ENCODE measurements around the gene GIGYF2.

Gene GIGYF2

DNA sequence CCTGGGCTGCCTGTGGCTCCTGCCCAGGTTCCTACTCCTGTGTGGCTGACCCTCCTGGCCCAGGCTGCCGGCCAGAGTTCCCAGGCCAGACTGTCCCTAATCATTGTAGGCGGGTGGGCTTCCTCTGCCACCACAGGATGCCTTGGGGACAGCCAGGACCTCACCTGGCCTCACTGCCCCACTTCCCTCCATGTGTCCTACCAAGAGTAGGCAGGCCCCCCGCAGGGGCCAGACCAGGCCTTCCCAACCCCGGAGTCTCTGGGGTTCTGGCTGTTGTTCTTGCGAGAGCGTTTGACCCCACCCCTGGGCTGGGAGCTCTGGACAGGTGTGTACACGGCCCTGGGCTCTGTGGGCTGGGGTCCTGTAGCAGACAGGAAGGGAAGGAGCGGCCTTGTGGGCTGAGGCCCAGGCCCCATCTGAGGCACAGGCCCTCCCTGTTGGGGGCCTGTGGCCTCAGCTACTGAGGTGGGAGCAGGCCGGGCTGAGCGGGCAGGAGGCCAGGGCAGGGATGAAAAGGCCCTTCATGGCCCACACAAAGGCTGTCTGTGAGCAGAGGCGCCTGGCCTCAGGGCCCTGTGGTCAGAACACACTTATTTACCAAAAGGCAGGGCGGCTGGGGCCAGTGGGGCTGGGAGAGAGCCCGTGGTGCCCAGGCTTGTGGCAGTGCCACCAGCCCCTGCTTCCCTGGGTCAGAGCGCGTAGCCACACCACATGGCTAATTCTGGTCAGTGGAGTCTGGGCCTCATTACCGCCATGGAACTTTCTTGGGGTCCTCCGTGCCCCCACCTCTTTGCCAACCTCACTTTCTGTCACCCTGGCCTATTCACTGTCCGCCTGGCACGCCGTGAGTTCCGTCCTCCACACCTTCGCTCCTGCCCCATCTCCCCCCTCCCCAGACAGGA lies 175.0 kb downstream of the GIGYF2 start:
- no peak for DNase-seq (ENCODE audit: low spot score)
- ChIA-PET CTCF (interaction anchor here (0.6 to 1.1 kb wide), 3 partner anchors 10 to 380 kb away, joined by 3 to 4 read pairs (median 4); partner anchors contain the start of gene ATG16L1), POLR2A (ENCODE audit: low non-redundant PET) (no interaction called here)
- no peak overlapping the region for H3K27ac ChIP-seq
- TF ChIP-seq, protein P1, sequence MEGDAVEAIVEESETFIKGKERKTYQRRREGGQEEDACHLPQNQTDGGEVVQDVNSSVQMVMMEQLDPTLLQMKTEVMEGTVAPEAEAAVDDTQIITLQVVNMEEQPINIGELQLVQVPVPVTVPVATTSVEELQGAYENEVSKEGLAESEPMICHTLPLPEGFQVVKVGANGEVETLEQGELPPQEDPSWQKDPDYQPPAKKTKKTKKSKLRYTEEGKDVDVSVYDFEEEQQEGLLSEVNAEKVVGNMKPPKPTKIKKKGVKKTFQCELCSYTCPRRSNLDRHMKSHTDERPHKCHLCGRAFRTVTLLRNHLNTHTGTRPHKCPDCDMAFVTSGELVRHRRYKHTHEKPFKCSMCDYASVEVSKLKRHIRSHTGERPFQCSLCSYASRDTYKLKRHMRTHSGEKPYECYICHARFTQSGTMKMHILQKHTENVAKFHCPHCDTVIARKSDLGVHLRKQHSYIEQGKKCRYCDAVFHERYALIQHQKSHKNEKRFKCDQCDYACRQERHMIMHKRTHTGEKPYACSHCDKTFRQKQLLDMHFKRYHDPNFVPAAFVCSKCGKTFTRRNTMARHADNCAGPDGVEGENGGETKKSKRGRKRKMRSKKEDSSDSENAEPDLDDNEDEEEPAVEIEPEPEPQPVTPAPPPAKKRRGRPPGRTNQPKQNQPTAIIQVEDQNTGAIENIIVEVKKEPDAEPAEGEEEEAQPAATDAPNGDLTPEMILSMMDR (conservative IDR thresholded peaks at IDR 0.05; ENCODE audit: low read depth), result no peak

DNA sequence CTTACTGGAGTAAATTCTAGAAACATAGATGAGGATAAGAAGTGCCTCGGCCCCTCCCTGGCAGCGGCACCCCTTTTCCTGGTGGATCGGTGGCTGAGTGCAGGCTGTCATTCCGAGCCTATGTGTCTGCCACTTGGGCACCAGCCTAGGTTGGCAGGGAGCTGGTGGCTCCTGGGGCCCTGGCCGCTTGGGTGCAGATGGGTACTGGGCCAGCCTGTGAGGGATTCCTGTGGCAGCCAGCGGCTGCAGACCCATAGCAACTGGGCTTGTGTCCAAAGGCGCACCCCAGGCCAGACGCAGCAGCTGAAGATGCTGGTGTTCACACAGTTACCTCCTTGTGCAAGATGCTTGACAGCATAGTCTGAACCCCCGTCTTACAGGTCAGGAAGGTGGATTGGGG lies 175.7 kb downstream of the GIGYF2 start:
- ChIA-PET CTCF (interaction anchor here (0.6 to 0.7 kb wide), 2 partner anchors 56 to 379 kb away, joined by 3 to 4 read pairs; partner anchors contain the start of gene ATG16L1), POLR2A (ENCODE audit: low non-redundant PET) (no interaction called here)
- TF ChIP-seq, protein P1 (conservative IDR thresholded peaks at IDR 0.05; ENCODE audit: low read depth), result no peak
- DNase-seq (ENCODE audit: low spot score), result no peak
- H3K27ac ChIP-seq, result peak overlapping the region; percentile 38; the same call in 1 of the 2 replicates

DNA sequence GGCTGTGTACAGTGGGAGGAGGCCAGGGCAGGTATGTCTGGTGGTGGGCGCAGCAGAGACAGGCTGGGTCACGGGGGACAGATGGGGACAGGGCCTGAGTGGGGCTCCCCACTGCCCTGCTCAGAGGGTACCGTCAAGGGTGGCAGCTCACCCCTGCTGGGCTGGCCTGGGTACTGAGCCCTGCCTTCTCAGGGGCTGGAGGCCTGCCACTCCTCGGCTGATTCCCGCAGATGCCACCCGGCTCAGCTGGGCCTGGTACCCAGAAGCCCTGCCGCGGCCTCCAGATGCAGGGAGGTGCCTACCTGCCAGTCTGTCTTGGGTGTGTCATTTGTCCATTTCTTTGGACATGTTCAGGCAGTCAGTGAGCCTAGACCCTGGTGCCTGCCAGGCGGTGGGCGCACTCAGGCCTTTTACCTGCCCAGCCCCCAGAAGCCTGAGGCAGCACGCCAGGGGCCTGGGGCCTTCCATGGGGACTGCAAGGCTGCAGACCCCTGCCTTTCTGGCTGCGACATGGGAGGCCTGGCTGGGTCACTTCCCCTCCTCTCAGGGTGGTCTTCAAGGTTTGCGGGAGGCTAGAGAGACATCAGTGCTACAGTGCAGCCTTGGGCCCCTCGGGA lies 176.3 kb downstream of the GIGYF2 start:
- no peak for DNase-seq (ENCODE audit: low spot score)
- TF ChIP-seq, protein P1 (conservative IDR thresholded peaks at IDR 0.05; ENCODE audit: low read depth), result no peak
- ChIA-PET POLR2A (ENCODE audit: low non-redundant PET) (no interaction called here), CTCF (no interaction called here)
- peak overlapping the region; percentile 38 for H3K27ac ChIP-seq

DNA sequence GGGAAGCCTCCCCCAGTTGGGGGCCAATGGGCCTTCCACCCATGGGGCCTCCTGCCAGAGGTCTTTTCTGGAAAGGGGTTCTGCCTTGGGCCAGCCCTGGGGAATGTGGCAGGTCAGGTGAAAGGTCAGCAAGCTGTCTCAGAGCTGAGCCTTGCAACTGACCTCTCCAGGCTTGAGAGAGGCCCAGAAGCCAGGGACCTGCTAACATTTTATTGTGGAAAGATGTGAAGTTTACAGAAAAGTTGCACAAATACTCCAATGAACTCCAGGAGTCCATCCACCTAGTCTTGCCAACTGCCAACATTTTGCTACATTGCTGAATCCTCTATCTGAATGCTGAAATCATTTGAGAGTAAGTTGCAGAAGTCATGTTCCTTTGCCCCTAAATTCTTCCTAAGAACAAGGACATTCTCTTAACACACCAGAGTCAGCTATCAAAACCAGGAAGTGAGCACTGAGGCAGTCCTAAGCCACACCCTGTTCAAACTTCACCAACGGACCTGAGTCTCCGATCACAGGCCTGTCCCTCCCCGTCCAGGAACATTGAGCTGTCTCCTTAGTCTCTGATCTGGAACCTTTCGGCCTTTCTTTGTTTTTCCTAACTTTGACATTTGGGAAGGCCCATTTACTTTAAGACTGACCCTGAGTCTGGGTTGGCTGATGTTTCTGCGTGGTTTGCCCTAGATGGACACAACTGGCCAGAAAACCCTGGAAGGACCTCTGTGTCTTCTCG lies 176.9 kb downstream of the GIGYF2 start:
- ChIA-PET CTCF (no interaction called here), POLR2A (ENCODE audit: low non-redundant PET) (no interaction called here)
- peak overlapping the region; percentile 38 for H3K27ac ChIP-seq
- TF ChIP-seq, protein P1 (conservative IDR thresholded peaks at IDR 0.05; ENCODE audit: low read depth), result no peak
- DNase-seq (ENCODE audit: low spot score), result no peak

DNA sequence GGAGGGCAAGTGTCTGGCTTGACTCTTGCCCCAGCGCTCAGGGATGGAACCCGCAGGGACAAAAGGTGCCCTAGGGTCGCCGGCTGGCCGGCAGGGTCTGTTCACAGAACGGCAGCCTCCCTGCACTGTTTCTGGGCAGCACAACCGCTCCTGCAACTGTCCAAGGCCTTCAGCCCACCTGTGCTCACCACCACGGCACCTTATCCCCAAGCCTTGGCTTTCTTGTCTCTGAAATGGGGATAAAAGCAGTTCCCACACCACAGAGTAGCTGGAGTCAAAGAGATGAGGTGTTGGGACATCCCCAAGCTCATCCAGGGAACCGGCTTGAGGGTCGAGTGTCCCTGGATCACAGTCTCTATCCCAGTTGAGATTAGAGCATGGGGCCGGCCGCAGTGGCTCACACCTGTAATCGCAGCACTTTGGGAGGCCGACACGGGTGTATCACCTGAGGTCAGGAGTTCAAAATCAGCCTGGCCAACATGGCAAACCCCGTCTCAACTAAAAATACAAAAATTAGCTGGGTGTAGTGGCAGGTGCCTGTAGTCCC lies 177.6 kb downstream of the GIGYF2 start:
- H3K27ac ChIP-seq, result peak overlapping the region; percentile 38
- POLR2A ChIA-PET (ENCODE audit: low non-redundant PET), result no interaction called here
- DNase-seq (ENCODE audit: low spot score), result no peak
- CTCF ChIA-PET, result no interaction called here
- TF ChIP-seq, protein P1 (conservative IDR thresholded peaks at IDR 0.05; ENCODE audit: low read depth), result no peak

All from RWPE1 (cell line).